ENCODE results near the gene INA. TPM values are rescaled to one million over a fixed set of nuclear protein-coding genes. Genes with fewer than 3 reads are reported as not detected.

Gene INA
- total RNA-seq, 1 experiment from 2014 or later: 1.9 TPM

GRCh38 chr10:103280506-103280905 is 3.6 kb downstream of the INA start:
- no peaks in the 10 kb centered on the region for H3K4me1 Mint-ChIP-seq (ENCODE audit: low read depth, unreplicated experiment)
- H3K36me3 Mint-ChIP-seq (ENCODE audit: insufficient read depth, unreplicated experiment): peaks cover 8% of the 10 kb centered on the region
- H3K9me3 Mint-ChIP-seq (ENCODE audit: low read depth, unreplicated experiment): no peaks in the 10 kb centered on the region
- intact Hi-C loops (cut with micrococcal nuclease; ENCODE audit: unreplicated experiment): no loop called here
- no peak overlapping the region for H3K4me3 Mint-ChIP-seq (ENCODE audit: low read depth, unreplicated experiment)
- no peak overlapping the region for H3K27ac Mint-ChIP-seq (ENCODE audit: unreplicated experiment)
- TF ChIP-seq CTCF (IDR thresholded peaks at IDR 0.05; ENCODE audit: unreplicated experiment): no peak
- peaks cover 69% of the 10 kb centered on the region for H3K27me3 Mint-ChIP-seq (ENCODE audit: unreplicated experiment)
- no TSS peak for BruUV-seq (replicated peaks)
- CTCF ChIA-PET: no interaction called here
- DNase-seq: no peak

- no peak for DNase-seq
- Mint-ChIP-seq H3K27ac (ENCODE audit: unreplicated experiment) (no peak overlapping the region), H3K9me3 (ENCODE audit: low read depth, unreplicated experiment) (no peaks in the 10 kb centered on the region), H3K36me3 (ENCODE audit: insufficient read depth, unreplicated experiment) (peaks cover 8% of the 10 kb centered on the region), H3K27me3 (ENCODE audit: unreplicated experiment) (peaks cover 56% of the 10 kb centered on the region), H3K4me1 (ENCODE audit: low read depth, unreplicated experiment) (no peaks in the 10 kb centered on the region), H3K4me3 (ENCODE audit: low read depth, unreplicated experiment) (no peak overlapping the region)
- no TSS peak for BruUV-seq (replicated peaks)
- CTCF ChIA-PET: no interaction called here
- TF ChIP-seq CTCF (IDR thresholded peaks at IDR 0.05; ENCODE audit: unreplicated experiment): no peak
- intact Hi-C loops (cut with micrococcal nuclease; ENCODE audit: unreplicated experiment): no loop called here
Observed at GRCh38 chr10:103281753-103282152, 4.8 kb downstream of the INA start.

GRCh38 chr10:103282961-103283360 is 6.0 kb downstream of the INA start:
- CTCF ChIA-PET: no interaction called here
- no peak for DNase-seq
- Mint-ChIP-seq H3K9me3 (ENCODE audit: low read depth, unreplicated experiment) (no peaks in the 10 kb centered on the region), H3K4me1 (ENCODE audit: low read depth, unreplicated experiment) (no peaks in the 10 kb centered on the region), H3K27ac (ENCODE audit: unreplicated experiment) (no peak overlapping the region), H3K36me3 (ENCODE audit: insufficient read depth, unreplicated experiment) (no peaks in the 10 kb centered on the region), H3K27me3 (ENCODE audit: unreplicated experiment) (peaks cover 47% of the 10 kb centered on the region), H3K4me3 (ENCODE audit: low read depth, unreplicated experiment) (no peak overlapping the region)
- TF ChIP-seq CTCF (IDR thresholded peaks at IDR 0.05; ENCODE audit: unreplicated experiment): no peak
- BruUV-seq (replicated peaks): no TSS peak
- intact Hi-C loops (cut with micrococcal nuclease; ENCODE audit: unreplicated experiment): no loop called here

GRCh38 chr10:103284170-103284569 is 7.2 kb downstream of the INA start:
- no peaks in the 10 kb centered on the region for H3K36me3 Mint-ChIP-seq (ENCODE audit: insufficient read depth, unreplicated experiment)
- H3K4me1 Mint-ChIP-seq (ENCODE audit: low read depth, unreplicated experiment): no peaks in the 10 kb centered on the region
- H3K4me3 Mint-ChIP-seq (ENCODE audit: low read depth, unreplicated experiment): no peak overlapping the region
- DNase-seq: no peak
- H3K27ac Mint-ChIP-seq (ENCODE audit: unreplicated experiment): no peak overlapping the region
- intact Hi-C loops (cut with micrococcal nuclease; ENCODE audit: unreplicated experiment): no loop called here
- CTCF ChIA-PET: no interaction called here
- BruUV-seq (replicated peaks): no TSS peak
- peaks cover 37% of the 10 kb centered on the region for H3K27me3 Mint-ChIP-seq (ENCODE audit: unreplicated experiment)
- no peaks in the 10 kb centered on the region for H3K9me3 Mint-ChIP-seq (ENCODE audit: low read depth, unreplicated experiment)
- TF ChIP-seq CTCF (IDR thresholded peaks at IDR 0.05; ENCODE audit: unreplicated experiment): no peak

Data from Calu3 (cell line).